Measurements from ENCODE around the gene DLG3.

Gene DLG3

DNA sequence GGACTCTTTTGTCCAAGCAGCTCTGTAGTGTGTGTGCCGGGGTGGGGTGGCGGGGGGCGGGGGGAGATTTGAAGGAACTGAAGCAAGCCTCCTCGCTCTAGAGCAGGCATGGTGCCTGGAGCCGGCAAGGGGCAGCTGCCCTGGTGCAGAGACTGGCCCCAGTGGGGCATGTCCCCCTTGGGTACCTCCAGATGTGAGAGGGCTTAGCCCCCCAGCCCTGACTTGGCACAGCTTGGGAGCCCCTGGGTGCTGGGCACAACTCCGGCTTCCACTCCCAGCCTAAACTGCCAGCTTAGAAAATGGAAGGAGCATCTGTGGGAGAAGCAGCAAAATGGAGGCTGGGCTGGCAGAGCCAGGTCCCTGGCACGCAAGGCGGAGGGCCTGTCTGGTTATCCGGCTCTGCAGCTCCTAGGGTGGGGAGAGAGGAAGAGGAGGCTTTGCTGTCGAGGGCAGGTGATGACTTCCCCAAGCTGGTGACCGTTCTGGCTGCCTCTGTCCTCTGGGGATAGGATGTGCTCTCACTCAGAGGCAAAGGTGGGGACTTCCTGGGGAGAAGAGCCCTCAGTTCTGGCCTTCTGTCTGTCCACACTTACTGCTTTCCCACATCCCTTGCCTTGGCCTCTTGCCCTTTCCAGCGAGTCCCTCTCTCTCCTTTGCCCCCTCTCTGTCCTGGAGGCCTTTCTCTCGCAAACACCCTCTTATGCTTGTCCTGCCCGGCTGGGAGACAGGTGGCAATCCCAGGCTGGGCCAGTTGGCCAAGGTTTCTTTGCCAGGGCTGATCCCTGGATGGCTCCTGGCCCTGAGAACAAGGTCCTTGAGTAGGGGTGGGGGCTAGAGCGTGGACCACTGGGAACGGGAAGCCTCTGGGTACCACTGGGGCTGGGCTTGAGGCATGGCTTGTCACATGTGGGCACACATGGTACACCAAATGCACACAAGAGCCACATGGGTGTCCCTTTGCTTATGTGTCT lies 2.0 kb downstream of the DLG3 start:
- TF ChIP-seq EZH2 (IDR thresholded peaks at IDR 0.05; ENCODE audit: borderline replicate concordance, low read length), result no peak
- TF ChIP-seq, protein P1, sequence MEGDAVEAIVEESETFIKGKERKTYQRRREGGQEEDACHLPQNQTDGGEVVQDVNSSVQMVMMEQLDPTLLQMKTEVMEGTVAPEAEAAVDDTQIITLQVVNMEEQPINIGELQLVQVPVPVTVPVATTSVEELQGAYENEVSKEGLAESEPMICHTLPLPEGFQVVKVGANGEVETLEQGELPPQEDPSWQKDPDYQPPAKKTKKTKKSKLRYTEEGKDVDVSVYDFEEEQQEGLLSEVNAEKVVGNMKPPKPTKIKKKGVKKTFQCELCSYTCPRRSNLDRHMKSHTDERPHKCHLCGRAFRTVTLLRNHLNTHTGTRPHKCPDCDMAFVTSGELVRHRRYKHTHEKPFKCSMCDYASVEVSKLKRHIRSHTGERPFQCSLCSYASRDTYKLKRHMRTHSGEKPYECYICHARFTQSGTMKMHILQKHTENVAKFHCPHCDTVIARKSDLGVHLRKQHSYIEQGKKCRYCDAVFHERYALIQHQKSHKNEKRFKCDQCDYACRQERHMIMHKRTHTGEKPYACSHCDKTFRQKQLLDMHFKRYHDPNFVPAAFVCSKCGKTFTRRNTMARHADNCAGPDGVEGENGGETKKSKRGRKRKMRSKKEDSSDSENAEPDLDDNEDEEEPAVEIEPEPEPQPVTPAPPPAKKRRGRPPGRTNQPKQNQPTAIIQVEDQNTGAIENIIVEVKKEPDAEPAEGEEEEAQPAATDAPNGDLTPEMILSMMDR (IDR thresholded peaks at IDR 0.05; ENCODE audit: low read length), result no peak
- no peaks in the 10 kb centered on the region for H4K20me1 ChIP-seq (ENCODE audit: insufficient read depth, low read length)
- no peak overlapping the region for H3K27ac ChIP-seq (ENCODE audit: low read depth, low read length, poor library complexity, severe bottlenecking)
- no peaks in the 10 kb centered on the region for H3K36me3 ChIP-seq (ENCODE audit: insufficient read depth, low read length)
- H3K9me3 ChIP-seq (ENCODE audit: low read length), result no peaks in the 10 kb centered on the region
- no peaks in the 10 kb centered on the region for H3K27me3 ChIP-seq (ENCODE audit: insufficient read depth, low read length)
- H3F3A ChIP-seq (ENCODE audit: insufficient read depth, low read length), result no peaks in the 10 kb centered on the region
- H3K79me2 ChIP-seq (ENCODE audit: insufficient read depth, low read length), result no peaks in the 10 kb centered on the region
- no peak overlapping the region for H3K4me2 ChIP-seq (ENCODE audit: low read length)
- no peaks in the 10 kb centered on the region for H3K9me2 ChIP-seq (ENCODE audit: low read depth, low read length)
- no peak overlapping the region for H3K4me3 ChIP-seq (ENCODE audit: low read depth, low read length, poor library complexity, severe bottlenecking)
- H3K9ac ChIP-seq (ENCODE audit: low read length), result no peak overlapping the region
- no peak overlapping the region for H2AFZ ChIP-seq (ENCODE audit: low read length)
- H3K4me1 ChIP-seq (ENCODE audit: insufficient read depth, low read length, severe bottlenecking), result no peaks in the 10 kb centered on the region

DNA sequence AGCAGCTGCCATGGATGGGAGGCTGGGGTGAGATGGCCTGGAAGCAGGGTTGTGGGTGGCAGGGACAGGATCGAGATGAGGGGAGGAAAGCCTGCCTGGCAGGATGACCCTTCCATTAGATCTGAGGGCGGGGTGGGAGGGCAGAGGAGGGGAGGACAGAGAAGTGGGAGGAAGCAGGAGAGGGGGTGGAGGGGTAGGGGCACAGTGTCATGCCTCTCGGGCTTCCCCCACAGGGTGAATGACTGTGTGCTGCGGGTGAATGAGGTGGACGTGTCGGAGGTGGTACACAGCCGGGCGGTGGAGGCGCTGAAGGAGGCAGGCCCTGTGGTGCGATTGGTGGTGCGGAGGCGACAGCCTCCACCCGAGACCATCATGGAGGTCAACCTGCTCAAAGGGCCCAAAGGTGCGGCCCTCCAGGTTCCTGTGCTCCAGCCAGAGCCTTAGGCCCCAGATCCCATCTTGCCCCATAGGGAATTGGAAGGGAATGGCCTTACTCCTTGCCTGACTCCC lies 4.9 kb downstream of the DLG3 start:
- Histone ChIP-seq H3K4me1 (ENCODE audit: insufficient read depth, low read length, severe bottlenecking) (peaks cover 12% of the 10 kb centered on the region), H3K9me2 (ENCODE audit: low read depth, low read length) (no peaks in the 10 kb centered on the region), H3K4me3 (ENCODE audit: low read depth, low read length, poor library complexity, severe bottlenecking) (no peak overlapping the region), H2AFZ (ENCODE audit: low read length) (no peak overlapping the region), H3K79me2 (ENCODE audit: insufficient read depth, low read length) (no peaks in the 10 kb centered on the region), H3K36me3 (ENCODE audit: insufficient read depth, low read length) (no peaks in the 10 kb centered on the region), H3K4me2 (ENCODE audit: low read length) (no peak overlapping the region), H4K20me1 (ENCODE audit: insufficient read depth, low read length) (no peaks in the 10 kb centered on the region), H3K27ac (ENCODE audit: low read depth, low read length, poor library complexity, severe bottlenecking) (no peak overlapping the region), H3K27me3 (ENCODE audit: insufficient read depth, low read length) (no peaks in the 10 kb centered on the region), H3K9ac (ENCODE audit: low read length) (no peak overlapping the region), H3F3A (ENCODE audit: insufficient read depth, low read length) (no peaks in the 10 kb centered on the region), H3K9me3 (ENCODE audit: low read length) (no peaks in the 10 kb centered on the region)
- TF ChIP-seq EZH2 (IDR thresholded peaks at IDR 0.05; ENCODE audit: borderline replicate concordance, low read length), result no peak
- TF ChIP-seq, protein P1 (IDR thresholded peaks at IDR 0.05; ENCODE audit: low read length), result no peak

DNA sequence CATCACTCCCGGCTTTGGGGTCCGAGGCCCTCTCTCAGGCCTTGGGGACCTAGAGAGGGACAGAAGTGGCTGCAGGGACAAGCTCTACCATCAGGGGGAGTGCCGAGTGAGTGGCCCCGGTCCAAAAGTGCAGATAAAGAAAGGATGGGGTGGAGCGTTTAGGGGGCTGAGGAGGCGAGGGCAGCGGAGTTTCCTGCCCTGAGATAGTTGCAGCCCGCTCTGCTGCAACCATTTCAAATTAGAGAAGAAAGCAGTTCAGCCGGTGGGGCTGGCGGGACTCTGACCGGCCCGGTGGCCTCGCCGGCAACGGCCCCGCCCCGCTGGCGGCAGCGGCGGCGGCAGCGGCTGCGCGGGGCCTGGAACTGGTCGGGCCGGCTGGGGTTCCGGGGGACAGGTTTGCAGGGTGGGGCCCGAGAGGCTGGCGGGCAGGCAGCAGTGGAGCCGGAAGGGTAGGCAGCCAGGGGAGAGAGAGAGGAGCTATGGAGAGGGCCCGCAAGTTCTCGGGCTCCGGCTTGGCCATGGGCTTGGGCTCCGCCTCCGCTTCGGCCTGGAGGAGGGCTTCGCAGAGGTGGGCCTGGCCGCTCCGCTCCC lies 7.6 kb downstream of the DLG3 start:
- peak overlapping the region; percentile 70 for H3K9ac ChIP-seq (ENCODE audit: low read length)
- TF ChIP-seq EZH2 (IDR thresholded peaks at IDR 0.05; ENCODE audit: borderline replicate concordance, low read length), result no peak
- TF ChIP-seq, protein P1 (IDR thresholded peaks at IDR 0.05; ENCODE audit: low read length), result peak; percentile 66
- no peaks in the 10 kb centered on the region for H4K20me1 ChIP-seq (ENCODE audit: insufficient read depth, low read length)
- H3K9me3 ChIP-seq (ENCODE audit: low read length), result no peaks in the 10 kb centered on the region
- H3K27me3 ChIP-seq (ENCODE audit: insufficient read depth, low read length), result no peaks in the 10 kb centered on the region
- peak overlapping the region; percentile 73; the same call in 1 of the 2 replicates for H2AFZ ChIP-seq (ENCODE audit: low read length)
- H3K36me3 ChIP-seq (ENCODE audit: insufficient read depth, low read length), result no peaks in the 10 kb centered on the region
- peak overlapping the region; percentile 65 for H3K4me3 ChIP-seq (ENCODE audit: low read depth, low read length, poor library complexity, severe bottlenecking)
- H3K4me1 ChIP-seq (ENCODE audit: insufficient read depth, low read length, severe bottlenecking), result peaks cover 26% of the 10 kb centered on the region
- H3K79me2 ChIP-seq (ENCODE audit: insufficient read depth, low read length), result no peaks in the 10 kb centered on the region
- H3K4me2 ChIP-seq (ENCODE audit: low read length), result peak overlapping the region; percentile 78
- no peaks in the 10 kb centered on the region for H3K9me2 ChIP-seq (ENCODE audit: low read depth, low read length)
- H3F3A ChIP-seq (ENCODE audit: insufficient read depth, low read length), result no peaks in the 10 kb centered on the region
- H3K27ac ChIP-seq (ENCODE audit: low read depth, low read length, poor library complexity, severe bottlenecking), result peak overlapping the region; percentile 23
